Uterus (tissue), 4 donors: Measurements from ENCODE around the gene USP46. TPM values are rescaled to one million over a fixed set of nuclear protein-coding genes. Genes with fewer than 3 reads are reported as not detected.
A peak's percentile ranks its signal among the peaks of the same experiment; 100 is the strongest.

ENCODE experiments used
- DNase-seq, 2 donors: peaks; one replicate each; pipeline ENCODE4 v3.0.0-alpha.2; 2019 to 2020
- H3K27ac ChIP-seq, 2 donors: fragments of 200-600 bp; sonication (generic); 1 replicate in 1 of 2; 2 replicates in 1 of 2; pipeline ENCODE4 v1.5.1; 2016 to 2018
- H3K27me3 ChIP-seq, 2 donors: fragments of 200-600 bp; sonication (generic); one replicate each; pipeline ENCODE4 v1.5.1; 2018 to 2019; ENCODE audit warnings: control low read depth in 1 of 2
- H3K36me3 ChIP-seq, 2 donors: fragments of 200-600 bp; sonication (generic); one replicate each; pipeline ENCODE4 v1.5.1; 2019; ENCODE audit warnings: control low read depth in 1 of 2
- H3K4me1 ChIP-seq, 2 donors: fragments of 200-600 bp; sonication (generic); one replicate each; pipeline ENCODE4 v1.5.1; 2018 to 2019; ENCODE audit warnings: control low read depth in 1 of 2
- H3K4me3 ChIP-seq, 2 donors: fragments of 200-600 bp; sonication (generic); 1 replicate in 1 of 2; 2 replicates in 1 of 2; pipeline ENCODE4 v1.5.1; 2018 to 2019; ENCODE audit warnings: mild to moderate bottlenecking in 1 of 2
- H3K9me3 ChIP-seq, 2 donors: fragments of 200-600 bp; sonication (generic); one replicate each; pipeline ENCODE4 v1.5.1; 2019; ENCODE audit warnings: control low read depth in 1 of 2
- CTCF ChIP-seq, 4 experiments: fragments of 200-600 bp in 2 of 4; fragments of 450-650 bp in 2 of 4; sonication (generic) in 2 of 4; IDR thresholded peaks; one replicate each; pipeline ENCODE4 v1.5.1; 2016 to 2019; ENCODE audit warnings: antibody characterized with exemption in 4 of 4, mild to moderate bottlenecking in 2 of 4, moderate library complexity in 1 of 4
- POLR2A ChIP-seq, 2 donors: fragments of 450-650 bp; IDR thresholded peaks; one replicate each; pipeline ENCODE4 v1.6.1; 2016; ENCODE audit warnings: antibody characterized with exemption in 2 of 2, mild to moderate bottlenecking in 1 of 2, moderate library complexity in 1 of 2
- intact Hi-C: fragments of 100-400 bp; cut with DNase I; formaldehyde crosslinking; loops from one replicate; pipeline ENCODE4 v1.15.1; 2023; ENCODE audit warnings: low total_unique reads
- total RNA-seq, 4 donors: library from RNA; depleted of rRNA in 3 of 4; stranded (reverse); fragments of >200 nt in 3 of 4; gene quantifications; one replicate each; pipeline versions ENCODE4 v1.1.0 to v1.2.4, GENCODE V29; 2014 to 2023
- donor health status: DM: yes; HTN: yes; CAD: no.

Gene USP46
- total RNA-seq, 4 donors from 2014 or later = 0.51 to 33.5 (median 16.5) TPM

GRCh38 chr4:52661966-52662690, 3.0 kb upstream of the USP46 start:
- no peak overlapping the region for H3K4me3 ChIP-seq
- DNase-seq = no peak
- no peaks in the 10 kb centered on the region for H3K9me3 ChIP-seq
- no peak overlapping the region for H3K27ac ChIP-seq
- no peaks in the 10 kb centered on the region for H3K27me3 ChIP-seq
- TF ChIP-seq POLR2A (IDR thresholded peaks at IDR 0.05) (no peak), CTCF (IDR thresholded peaks at IDR 0.05) (no peak)
- peaks cover 0 to 13% of the 10 kb centered on the region in 2 donors for H3K4me1 ChIP-seq
- intact Hi-C loops = no loop called here
- no peaks in the 10 kb centered on the region for H3K36me3 ChIP-seq

DNA sequence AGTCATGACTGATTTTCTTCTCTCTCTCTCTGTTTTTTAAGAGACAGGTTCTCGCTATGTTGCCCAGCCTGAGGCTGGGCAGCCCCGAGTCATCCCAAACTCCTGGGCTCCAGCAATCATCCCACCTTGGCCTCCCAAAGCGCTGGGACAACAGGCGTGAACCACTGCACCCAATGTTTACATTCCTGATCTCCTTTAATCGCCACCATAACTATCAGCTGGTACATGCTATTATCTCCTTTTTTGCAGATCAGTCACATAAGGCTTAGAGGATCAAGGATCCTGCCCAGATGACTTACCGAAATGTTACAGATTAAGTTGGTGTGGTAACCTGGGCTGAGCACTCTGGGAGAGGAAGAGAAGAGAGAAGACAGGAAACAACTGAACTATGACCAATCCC, 1.5 kb upstream of the USP46 start:
- Histone ChIP-seq H3K9me3 (no peaks in the 10 kb centered on the region), H3K4me3 (no peak overlapping the region), H3K4me1 (peaks cover 0 to 13% of the 10 kb centered on the region in 2 donors), H3K27ac (peak overlapping the region in 1 of 2 donors; percentile 95), H3K27me3 (no peaks in the 10 kb centered on the region), H3K36me3 (no peaks in the 10 kb centered on the region)
- intact Hi-C loops = no loop called here
- DNase-seq = no peak
- TF ChIP-seq POLR2A (IDR thresholded peaks at IDR 0.05) = no peak
- no peak for TF ChIP-seq CTCF (IDR thresholded peaks at IDR 0.05)

DNA sequence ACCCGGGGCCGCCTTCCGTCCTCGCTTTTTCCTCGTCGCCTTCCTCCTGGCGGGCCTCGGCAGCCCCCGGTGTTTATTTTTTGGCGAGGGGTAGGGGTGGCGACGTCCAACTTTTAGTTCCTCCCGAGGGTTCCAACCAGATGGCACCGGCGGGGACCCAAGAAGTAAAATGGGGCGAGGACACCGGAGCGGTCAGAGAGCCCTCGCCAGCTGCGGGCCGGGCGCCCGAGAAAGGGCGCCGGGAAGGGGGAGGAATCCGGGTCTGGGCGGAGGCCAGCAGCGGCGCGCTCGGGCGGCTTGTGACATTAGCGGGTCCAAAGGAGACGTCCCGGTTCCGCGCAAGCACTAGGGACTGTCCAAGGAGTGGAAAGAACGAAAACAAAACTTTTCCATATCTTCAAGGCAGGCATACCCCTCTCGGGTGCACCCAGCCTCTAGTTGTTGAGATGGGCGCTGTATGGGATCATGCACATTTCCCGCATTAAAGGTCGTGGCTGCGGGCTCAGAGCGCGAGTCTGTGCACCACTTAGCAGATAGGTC, 691 bp upstream of the USP46 start:
- peaks cover 0 to 13% of the 10 kb centered on the region in 2 donors for H3K4me1 ChIP-seq
- DNase-seq = peak; percentile 55 to 68

GRCh38 chr4:52658641-52659000, 480 bp downstream of the USP46 start:
- TF ChIP-seq CTCF (IDR thresholded peaks at IDR 0.05) (no peak), POLR2A (IDR thresholded peaks at IDR 0.05) (no peak)
- peak overlapping the region; percentile 76 to 89 for H3K4me3 ChIP-seq
- no peaks in the 10 kb centered on the region for H3K27me3 ChIP-seq
- peak overlapping the region; percentile 95 to 96 for H3K27ac ChIP-seq
- DNase-seq = peak; percentile 22
- no peaks in the 10 kb centered on the region for H3K36me3 ChIP-seq
- intact Hi-C loops = no loop called here
- peaks cover 0 to 13% of the 10 kb centered on the region in 2 donors for H3K4me1 ChIP-seq
- H3K9me3 ChIP-seq = no peaks in the 10 kb centered on the region

More for the DNA sequence above, 691 bp upstream of the USP46 start:
- Histone ChIP-seq H3K36me3 (no peaks in the 10 kb centered on the region), H3K27me3 (no peaks in the 10 kb centered on the region), H3K4me3 (peak overlapping the region; percentile 76 to 89), H3K27ac (peak overlapping the region; percentile 95 to 96), H3K9me3 (no peaks in the 10 kb centered on the region)
- TF ChIP-seq POLR2A (IDR thresholded peaks at IDR 0.05) = no peak
- TF ChIP-seq CTCF (IDR thresholded peaks at IDR 0.05) = no peak
- intact Hi-C loops = no loop called here
